IgD-negative memory B cell (primary cell): ENCODE data around the gene UBR3. TPM values are rescaled to one million over a fixed set of nuclear protein-coding genes. Genes with fewer than 3 reads are reported as not detected.
A peak's percentile ranks its signal among the peaks of the same experiment; 100 is the strongest.
"Not testable (repeated sequence)": the region's sequence is repeated elsewhere in the genome, so short reads cannot be mapped to it uniquely, and the experiment has no call there.

Experiments used
- H3K27ac Mint-ChIP-seq, 3 donors: one replicate each; pipeline ENCODE4 v1.8.0; 2020 to 2022; ENCODE audit warnings: mild to moderate bottlenecking in 3 of 3, mixed read lengths in 3 of 3, moderate library complexity in 1 of 3
- H3K27me3 Mint-ChIP-seq: one replicate; pipeline ENCODE4 v1.8.0; 2021; ENCODE audit warnings: mixed read lengths
- H3K36me3 Mint-ChIP-seq: one replicate; pipeline ENCODE4 v1.8.0; 2020; ENCODE audit warnings: mild to moderate bottlenecking, mixed read lengths
- H3K4me1 Mint-ChIP-seq, 3 donors: one replicate each; pipeline ENCODE4 v1.8.0; 2020 to 2022; ENCODE audit warnings: mixed read lengths in 3 of 3, mild to moderate bottlenecking in 1 of 3
- H3K4me3 Mint-ChIP-seq, 4 donors: one replicate each; pipeline ENCODE4 v1.8.0; 2020 to 2022; ENCODE audit warnings: mild to moderate bottlenecking in 4 of 4, mixed read lengths in 4 of 4, moderate library complexity in 3 of 4
- H3K9me3 Mint-ChIP-seq, 3 donors: one replicate each; pipeline ENCODE4 v1.8.0; 2020 to 2021; ENCODE audit warnings: mixed read lengths in 3 of 3, mild to moderate bottlenecking in 1 of 3
- polyA plus RNA-seq: library from polyadenylated mRNA; unstranded; fragments of 300-500 nt; fragmentation: Illumina TruSeq; gene quantifications from one replicate; pipeline ENCODE4 v1.2.3, GENCODE V29; 2021

Gene UBR3
- polyA plus RNA-seq, 1 donor from 2014 or later, result 5.4 TPM

DNA sequence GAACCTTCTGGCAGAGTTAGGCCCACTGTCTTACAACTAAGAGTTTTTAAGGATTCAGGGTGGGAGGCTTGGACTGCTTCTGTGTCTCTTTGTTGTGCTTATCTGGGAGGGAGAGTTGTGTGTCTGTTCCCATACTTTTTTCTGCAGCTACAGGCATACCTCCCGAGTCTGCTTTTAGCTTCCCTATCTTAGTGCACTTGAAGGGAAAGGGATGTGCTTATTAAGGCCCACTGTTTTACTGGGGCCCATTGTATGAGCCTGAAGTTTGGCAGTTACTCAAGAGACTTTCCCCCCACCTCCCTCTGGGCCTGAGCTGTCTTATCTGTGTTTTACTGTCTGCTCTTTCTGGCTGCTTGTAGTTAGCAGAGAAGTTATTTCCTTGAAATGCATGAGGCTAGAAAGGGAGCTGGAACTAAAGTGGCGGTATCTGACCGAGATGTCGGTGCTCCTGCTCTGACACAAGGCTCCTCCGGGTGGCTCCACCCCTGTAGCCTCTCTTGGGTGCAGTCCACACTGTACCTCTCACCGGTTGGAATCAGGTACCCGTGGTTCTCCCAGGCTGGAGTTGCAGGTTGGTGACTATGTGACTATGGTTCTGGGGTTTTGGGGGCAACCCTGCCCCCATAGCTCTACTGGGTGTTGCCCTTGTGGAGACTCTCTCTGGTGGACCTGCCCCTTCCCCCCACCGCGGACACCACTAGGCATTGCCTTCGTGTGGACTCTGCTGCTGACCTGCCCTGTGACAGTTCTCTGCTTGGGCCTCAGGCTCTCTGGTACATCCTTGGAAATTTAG lies 12.9 kb downstream of the UBR3 start:
- no peak overlapping the region for H3K27ac Mint-ChIP-seq
- H3K4me3 Mint-ChIP-seq, result no peak overlapping the region
- no peaks in the 10 kb centered on the region for H3K9me3 Mint-ChIP-seq
- H3K27me3 Mint-ChIP-seq, result no peaks in the 10 kb centered on the region
- peaks cover 4% of the 10 kb centered on the region for H3K36me3 Mint-ChIP-seq
- H3K4me1 Mint-ChIP-seq, result peaks cover 8 to 20% (median 19%) of the 10 kb centered on the region in 3 donors

DNA sequence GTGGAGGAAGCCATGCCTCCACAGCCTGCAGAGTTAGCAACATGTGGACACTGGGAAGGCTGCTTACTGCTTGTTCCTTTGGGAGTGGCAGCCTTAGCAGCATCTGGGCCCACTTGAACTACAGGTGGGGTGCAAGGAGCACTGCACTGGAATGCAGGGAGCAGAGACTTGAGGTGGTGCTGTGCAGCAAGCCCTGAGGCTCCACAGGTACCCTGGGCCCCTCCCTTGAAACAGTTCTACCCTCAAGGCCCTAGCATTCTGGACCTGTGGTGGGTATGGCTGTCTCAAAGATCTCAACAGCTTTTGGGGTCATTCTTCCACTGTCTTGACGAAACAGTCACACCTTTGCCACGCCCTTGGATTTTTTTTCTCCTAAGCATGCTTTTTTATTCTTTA lies 13.5 kb downstream of the UBR3 start:
- Mint-ChIP-seq H3K27ac (no peak overlapping the region), H3K4me3 (no peak overlapping the region), H3K36me3 (peaks cover 4% of the 10 kb centered on the region), H3K9me3 (no peaks in the 10 kb centered on the region), H3K27me3 (no peaks in the 10 kb centered on the region), H3K4me1 (peaks cover 7 to 21% (median 20%) of the 10 kb centered on the region in 3 donors)

- H3K9me3 Mint-ChIP-seq, H3K4me3 Mint-ChIP-seq, H3K36me3 Mint-ChIP-seq, H3K27me3 Mint-ChIP-seq: not testable (repeated sequence)
- peak overlapping the region in 1 of 3 donors; percentile 43 for H3K27ac Mint-ChIP-seq
- H3K4me1 Mint-ChIP-seq, result peaks cover 10 to 25% (median 21%) of the 10 kb centered on the region in 3 donors
Observed at GRCh38 chr2:169841625-169842024, 14.4 kb downstream of the UBR3 start.

DNA sequence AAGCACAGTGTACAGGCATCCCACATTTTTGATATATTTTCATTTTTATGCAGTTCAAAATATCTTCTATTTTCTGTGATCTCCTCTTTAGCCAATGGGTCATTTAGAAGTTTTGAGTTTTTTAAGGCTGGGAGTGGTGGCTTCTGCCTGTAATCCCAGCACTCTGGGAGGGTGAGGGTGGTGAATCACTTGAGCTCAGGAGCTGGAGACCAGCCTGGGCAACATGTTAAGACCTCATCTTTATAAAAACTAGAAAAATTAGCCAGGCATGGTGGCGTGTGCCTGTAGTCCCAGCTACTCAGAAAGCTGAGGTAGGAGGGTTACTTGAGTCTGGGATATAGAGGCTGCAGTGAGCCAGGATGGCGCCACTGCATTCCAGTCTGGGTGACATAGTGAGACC lies 17.8 kb downstream of the UBR3 start:
- no peak overlapping the region for H3K27ac Mint-ChIP-seq
- H3K4me1 Mint-ChIP-seq, result peaks cover 9 to 27% (median 19%) of the 10 kb centered on the region in 3 donors
- peaks cover 4% of the 10 kb centered on the region for H3K36me3 Mint-ChIP-seq

GRCh38 chr2:169848959-169849693 lies 21.9 kb downstream of the UBR3 start:
- Mint-ChIP-seq H3K4me1 (peaks cover 19 to 33% (median 31%) of the 10 kb centered on the region in 3 donors), H3K4me3 (peak overlapping the region in 1 of 4 donors; percentile 36)
- not testable (repeated sequence) for H3K27ac Mint-ChIP-seq, H3K36me3 Mint-ChIP-seq, H3K9me3 Mint-ChIP-seq, H3K27me3 Mint-ChIP-seq

More for the DNA sequence above, 17.8 kb downstream of the UBR3 start:
- Mint-ChIP-seq H3K27me3 (no peaks in the 10 kb centered on the region), H3K9me3 (no peaks in the 10 kb centered on the region), H3K4me3 (no peak overlapping the region)

- no peaks in the 10 kb centered on the region for H3K9me3 Mint-ChIP-seq
- no peaks in the 10 kb centered on the region for H3K27me3 Mint-ChIP-seq
- no peak overlapping the region for H3K27ac Mint-ChIP-seq
- H3K4me3 Mint-ChIP-seq, result peak overlapping the region in 1 of 4 donors; percentile 43
- peaks cover 1% of the 10 kb centered on the region for H3K36me3 Mint-ChIP-seq
- H3K4me1 Mint-ChIP-seq, result peaks cover 18 to 31% (median 30%) of the 10 kb centered on the region in 3 donors
Observed at GRCh38 chr2:169849710-169850109, 22.5 kb downstream of the UBR3 start.

- Mint-ChIP-seq H3K36me3 (peaks cover 2% of the 10 kb centered on the region), H3K9me3 (no peaks in the 10 kb centered on the region), H3K4me1 (peaks cover 10 to 20% (median 16%) of the 10 kb centered on the region in 3 donors), H3K4me3 (peak overlapping the region in 1 of 4 donors; percentile 79), H3K27ac (no peak overlapping the region), H3K27me3 (no peaks in the 10 kb centered on the region)
Observed at GRCh38 chr2:169853041-169853668, 25.9 kb downstream of the UBR3 start.

- not testable (repeated sequence) for H3K27me3 Mint-ChIP-seq, H3K4me3 Mint-ChIP-seq, H3K9me3 Mint-ChIP-seq, H3K27ac Mint-ChIP-seq, H3K36me3 Mint-ChIP-seq
- H3K4me1 Mint-ChIP-seq, result peaks cover 11 to 22% (median 12%) of the 10 kb centered on the region in 3 donors
Observed at GRCh38 chr2:169855281-169856258, 28.3 kb downstream of the UBR3 start.

DNA sequence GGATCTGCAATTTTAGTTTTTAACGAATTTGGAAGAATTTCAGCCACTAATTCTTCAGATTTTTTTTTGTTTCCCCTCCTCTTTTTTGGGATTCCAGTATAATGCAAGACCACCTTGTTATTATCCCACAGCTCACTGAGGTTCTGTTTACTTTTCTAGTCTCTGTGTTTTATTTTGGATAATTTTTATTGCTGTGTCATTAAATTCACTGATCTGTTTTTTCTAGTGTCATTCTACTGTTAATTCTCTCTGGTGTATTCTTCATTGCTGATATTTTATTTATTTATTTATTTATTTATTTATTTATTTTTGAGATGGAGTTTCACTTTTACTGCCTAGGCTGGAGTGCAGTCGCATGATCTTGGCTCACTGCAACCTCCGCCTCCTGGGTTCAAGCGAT lies 32.2 kb downstream of the UBR3 start:
- no peak overlapping the region for H3K4me3 Mint-ChIP-seq

DNA sequence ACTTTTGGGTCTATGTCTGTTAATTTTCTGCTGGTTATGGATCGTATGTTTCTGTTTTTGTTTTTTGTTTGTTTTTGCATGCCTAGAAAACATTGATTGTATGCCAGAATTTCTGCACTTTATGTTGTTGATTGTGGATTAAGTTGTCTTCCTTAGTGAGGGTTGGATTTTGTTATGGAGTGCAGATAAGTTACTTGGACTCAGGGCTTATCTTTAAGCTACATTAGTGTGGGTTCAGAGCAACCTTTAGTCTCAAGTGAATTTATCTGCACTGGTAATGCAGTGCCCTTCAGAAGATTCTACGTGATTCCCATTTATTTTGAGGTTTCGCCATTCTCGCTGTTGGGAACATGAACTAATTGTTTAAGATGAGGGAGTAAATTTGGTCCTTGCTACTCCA lies 32.9 kb downstream of the UBR3 start:
- peaks cover 5 to 12% (median 10%) of the 10 kb centered on the region in 3 donors for H3K4me1 Mint-ChIP-seq
- no peaks in the 10 kb centered on the region for H3K27me3 Mint-ChIP-seq
- peak overlapping the region in 1 of 4 donors; percentile 47 for H3K4me3 Mint-ChIP-seq
- no peaks in the 10 kb centered on the region for H3K9me3 Mint-ChIP-seq
- H3K27ac Mint-ChIP-seq, result peak overlapping the region in 1 of 3 donors; percentile 16
- H3K36me3 Mint-ChIP-seq, result peaks cover 13% of the 10 kb centered on the region

More for the DNA sequence above, 32.2 kb downstream of the UBR3 start:
- Mint-ChIP-seq H3K4me1 (peaks cover 4 to 12% (median 10%) of the 10 kb centered on the region in 3 donors), H3K9me3 (no peaks in the 10 kb centered on the region), H3K27ac (no peak overlapping the region), H3K36me3 (peaks cover 13% of the 10 kb centered on the region), H3K27me3 (no peaks in the 10 kb centered on the region)

DNA sequence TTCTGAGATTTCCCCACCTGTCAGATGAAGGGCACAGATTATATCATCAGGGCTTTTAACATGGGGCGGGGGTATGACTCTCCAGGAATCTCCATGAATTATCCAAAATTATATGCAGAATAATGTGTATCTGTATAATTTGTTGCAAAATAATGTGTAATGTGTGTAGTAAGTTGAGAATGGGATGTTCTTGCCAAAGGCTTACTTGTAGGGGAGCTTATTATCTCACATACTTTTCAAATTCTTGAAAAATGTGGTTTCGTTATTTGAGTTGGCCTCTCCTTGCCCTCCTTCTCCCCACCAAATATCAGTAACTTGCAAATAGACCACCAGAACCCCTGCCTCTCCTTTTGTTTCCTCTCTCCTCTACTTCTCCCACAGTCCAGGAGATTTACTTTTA lies 35.6 kb downstream of the UBR3 start:
- Mint-ChIP-seq H3K36me3 (peaks cover 13% of the 10 kb centered on the region), H3K4me3 (no peak overlapping the region), H3K9me3 (no peaks in the 10 kb centered on the region), H3K4me1 (peaks cover 12 to 15% (median 15%) of the 10 kb centered on the region in 3 donors), H3K27me3 (no peaks in the 10 kb centered on the region), H3K27ac (no peak overlapping the region)

DNA sequence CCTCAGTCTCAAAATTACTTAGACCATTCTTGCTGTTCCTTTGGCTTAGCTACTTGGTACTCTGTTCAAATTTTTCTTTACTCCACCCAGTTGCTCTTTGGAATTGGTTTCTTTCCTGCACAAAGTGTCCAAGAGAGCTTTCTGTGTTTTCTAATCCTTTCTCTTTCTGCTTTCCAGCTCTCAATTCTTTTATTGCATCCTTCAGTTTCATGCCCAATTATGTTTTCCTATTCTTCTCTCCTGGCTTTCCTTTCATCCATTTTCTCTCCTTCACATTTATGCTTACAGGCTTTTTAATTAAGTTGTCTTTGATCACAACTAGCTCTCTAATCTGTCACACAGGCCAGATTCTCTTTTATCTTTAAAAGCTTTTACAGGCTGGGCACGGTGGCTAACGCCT lies 38.2 kb downstream of the UBR3 start:
- peak overlapping the region in 1 of 4 donors; percentile 19 for H3K4me3 Mint-ChIP-seq
- peaks cover 9% of the 10 kb centered on the region for H3K36me3 Mint-ChIP-seq
- no peaks in the 10 kb centered on the region for H3K27me3 Mint-ChIP-seq
- H3K9me3 Mint-ChIP-seq, result no peaks in the 10 kb centered on the region
- H3K4me1 Mint-ChIP-seq, result peaks cover 15 to 16% (median 16%) of the 10 kb centered on the region in 3 donors
- H3K27ac Mint-ChIP-seq, result no peak overlapping the region

- H3K4me3 Mint-ChIP-seq, H3K27me3 Mint-ChIP-seq, H3K9me3 Mint-ChIP-seq: not testable (repeated sequence)
- Mint-ChIP-seq H3K4me1 (peaks cover 13 to 16% (median 14%) of the 10 kb centered on the region in 3 donors), H3K36me3 (peaks cover 12% of the 10 kb centered on the region), H3K27ac (peak overlapping the region in 1 of 3 donors; percentile 16)
Observed at GRCh38 chr2:169866230-169866629, 39.0 kb downstream of the UBR3 start.

DNA sequence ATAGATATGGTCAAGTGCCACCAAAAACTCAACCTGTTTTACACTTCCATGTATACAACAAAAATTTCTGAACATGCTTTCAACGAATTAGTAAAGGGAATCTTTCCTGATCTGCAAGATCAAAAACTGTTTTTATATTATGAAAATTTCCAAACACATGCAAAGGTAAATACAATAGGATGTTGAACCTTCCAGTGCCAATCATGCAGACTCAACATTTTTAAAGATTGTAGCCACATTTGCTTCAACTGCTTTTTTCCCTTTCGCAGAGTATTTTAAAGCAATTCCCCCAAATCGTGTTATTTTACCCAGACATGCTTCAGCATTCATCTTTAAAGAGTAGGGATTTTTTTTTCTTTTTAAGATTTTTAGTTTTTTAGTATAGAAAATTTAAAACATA lies 40.3 kb downstream of the UBR3 start:
- Mint-ChIP-seq H3K9me3 (no peaks in the 10 kb centered on the region), H3K27me3 (no peaks in the 10 kb centered on the region), H3K4me1 (peaks cover 6 to 16% (median 11%) of the 10 kb centered on the region in 3 donors), H3K36me3 (peaks cover 10% of the 10 kb centered on the region), H3K27ac (no peak overlapping the region), H3K4me3 (no peak overlapping the region)
